Measurements from ENCODE around the gene MARK2. TPM values are rescaled to one million over a fixed set of nuclear protein-coding genes. Genes with fewer than 3 reads are reported as not detected.
A peak's percentile ranks its signal among the peaks of the same experiment; 100 is the strongest.

Gene MARK2
- total and polyA plus RNA-seq, 10 of the 15 experiments (the other 5 are each of a cell fraction or from before 2014, with no cell fraction given) = 0.19 to 29.5 (median 13.2) TPM

DNA sequence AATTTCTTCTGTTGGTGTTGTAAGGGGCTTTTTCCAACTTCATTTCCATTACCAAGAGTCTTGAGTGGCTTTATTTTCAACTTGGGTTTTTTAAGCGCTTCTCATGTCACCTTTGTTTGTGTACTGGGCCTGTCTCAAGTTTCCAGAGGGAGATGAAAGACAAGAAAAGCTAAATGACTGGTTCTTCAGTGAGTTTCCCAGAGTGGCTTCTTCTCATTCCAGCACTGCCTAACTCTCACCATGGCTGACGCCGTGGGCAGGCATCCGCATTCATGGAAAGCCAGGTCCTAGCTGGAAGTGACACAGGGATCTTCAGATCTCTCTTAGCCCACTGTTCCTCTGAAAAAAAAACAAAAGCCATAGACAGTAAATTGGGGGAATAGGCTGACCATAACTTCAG is 28.6 kb downstream of the MARK2 start:
- ChIA-PET CTCF (interaction anchor here (3.2 to 3.7 kb wide), 2 partner anchors 26 to 30 kb away, joined by 13 to 33 read pairs; partner anchors contain the start of gene MARK2), RAD21 (ENCODE audit: unreplicated experiment) (interaction anchor here (1.6 to 2.6 kb wide), 4 partner anchors 24 to 30 kb away, joined by 4 to 10 read pairs (median 7); no protein-coding TSS in a partner anchor), POLR2A (interaction anchor here (0.9 kb wide), 1 partner anchor 9 kb away, joined by 3 read pairs; no protein-coding TSS in a partner anchor), SMC1A (ENCODE audit: uncharacterized antibody, unreplicated experiment) (interaction anchor here (0.6 to 13.9 kb wide), 9 partner anchors 9 to 78 kb away, joined by 3 to 153 read pairs (median 4); partner anchors contain the start of gene MARK2)
- DNase-seq (ENCODE audit: low read depth, low spot score) = no peak
- H3K4me2 ChIP-seq (ENCODE audit: control insufficient read depth, insufficient read depth) = no peak overlapping the region
- no peak for ATAC-seq
- no peak overlapping the region for H2AFZ ChIP-seq (ENCODE audit: control insufficient read depth, low read depth, low read length)
- BruUV-seq (replicated peaks) = TSS peak; percentile 32
- FAIRE-seq = no peak
- TF ChIP-seq FOXK2 (IDR thresholded peaks at IDR 0.05) (no peak), NBN (IDR thresholded peaks at IDR 0.05) (no peak)
- no peaks in the 10 kb centered on the region for H3K9me3 ChIP-seq (replicated peaks; ENCODE audit: control insufficient read depth, insufficient read depth, low read length)
- H3K27ac ChIP-seq (ENCODE audit: control insufficient read depth, insufficient read depth) = no peak overlapping the region
- H4K20me1 ChIP-seq (ENCODE audit: control insufficient read depth, insufficient read depth) = peaks cover 9% of the 10 kb centered on the region; the same call in 1 of the 2 replicates
- peaks cover 3 to 5% of the 10 kb centered on the region in 2 experiments for H3K36me3 ChIP-seq (ENCODE audit: control insufficient read depth in 2 of 2, insufficient read depth in 2 of 2, low read length in 1 of 2)
- in situ Hi-C loops (cut with MboI) (no loop called here), intact Hi-C loops (cut with micrococcal nuclease; ENCODE audit: unreplicated experiment) (no loop called here)
- H3K79me2 ChIP-seq (ENCODE audit: control insufficient read depth, insufficient read depth, low read length) = peaks cover 50% of the 10 kb centered on the region
- WGBS (ENCODE audit: insufficient coverage, insufficient replicate concordance, low lambda C conversion rate, missing lambda C conversion rate) = 100% methylated on average over 4 of the region's 4 CpGs
- no peaks in the 10 kb centered on the region for H3K27me3 ChIP-seq (replicated peaks in 1 of 2; ENCODE audit: control insufficient read depth in 2 of 2, insufficient read depth in 2 of 2, low read length in 1 of 2)
- H3K4me1 ChIP-seq (ENCODE audit: control insufficient read depth, insufficient read depth, low read length) = peaks cover 56% of the 10 kb centered on the region
- no peak overlapping the region for H3K4me3 ChIP-seq
- H3K9ac ChIP-seq (ENCODE audit: control insufficient read depth, insufficient read depth, low read length) = no peak overlapping the region

DNA sequence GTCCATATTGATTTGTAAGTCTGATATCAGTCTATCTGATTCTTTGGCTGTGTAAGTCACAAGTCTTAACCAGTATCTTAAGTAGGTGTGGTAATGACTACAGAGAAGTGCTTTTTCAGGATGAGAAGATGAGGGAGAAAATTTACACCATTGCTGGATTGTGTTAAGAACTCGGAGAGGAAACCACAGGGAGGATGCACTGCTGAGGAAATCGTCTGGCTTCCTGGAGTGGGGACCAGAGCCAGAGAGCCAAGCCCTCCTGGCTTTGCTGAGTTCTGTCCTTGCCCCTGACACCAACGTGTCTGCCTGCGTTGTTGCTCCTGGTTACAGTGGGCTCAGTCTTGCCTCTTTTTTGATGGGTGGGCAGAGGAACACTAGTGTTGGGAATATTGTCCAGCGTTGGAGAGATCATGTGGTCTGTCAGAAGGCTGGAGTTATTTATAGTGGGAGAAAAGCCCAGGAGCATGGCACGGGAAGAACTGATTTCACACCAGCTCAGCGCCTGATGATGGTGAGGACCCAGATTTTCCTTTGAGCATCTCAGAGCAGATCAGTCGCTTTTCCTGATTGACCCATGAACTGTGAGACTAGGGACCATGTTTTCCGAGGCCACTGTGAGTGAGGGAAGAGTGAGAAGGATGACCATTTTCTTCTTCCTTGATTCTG is 29.6 kb downstream of the MARK2 start:
- intact Hi-C loops (cut with micrococcal nuclease; ENCODE audit: unreplicated experiment) = no loop called here
- ATAC-seq = no peak
- Histone ChIP-seq H3K36me3 (ENCODE audit: control insufficient read depth in 2 of 2, insufficient read depth in 2 of 2, low read length in 1 of 2) (peaks cover 1 to 5% of the 10 kb centered on the region in 2 experiments), H3K4me2 (ENCODE audit: control insufficient read depth, insufficient read depth) (no peak overlapping the region), H3K27me3 (replicated peaks in 1 of 2; ENCODE audit: control insufficient read depth in 2 of 2, insufficient read depth in 2 of 2, low read length in 1 of 2) (no peaks in the 10 kb centered on the region), H3K9me3 (replicated peaks; ENCODE audit: control insufficient read depth, insufficient read depth, low read length) (no peaks in the 10 kb centered on the region), H3K79me2 (ENCODE audit: control insufficient read depth, insufficient read depth, low read length) (peaks cover 57% of the 10 kb centered on the region), H2AFZ (ENCODE audit: control insufficient read depth, low read depth, low read length) (no peak overlapping the region), H3K27ac (ENCODE audit: control insufficient read depth, insufficient read depth) (no peak overlapping the region), H3K9ac (ENCODE audit: control insufficient read depth, insufficient read depth, low read length) (no peak overlapping the region), H3K4me1 (ENCODE audit: control insufficient read depth, insufficient read depth, low read length) (peaks cover 56% of the 10 kb centered on the region), H4K20me1 (ENCODE audit: control insufficient read depth, insufficient read depth) (peaks cover 9% of the 10 kb centered on the region; the same call in 1 of the 2 replicates), H3K4me3 (no peak overlapping the region)
- SMC1A ChIA-PET (ENCODE audit: uncharacterized antibody, unreplicated experiment) = interaction anchor here (13.9 kb wide), 1 partner anchor 28 kb away, joined by 153 read pairs; the partner anchor contains the start of gene MARK2
- CTCF ChIA-PET = interaction anchor here (2.3 to 3.4 kb wide), 2 partner anchors 27 to 32 kb away, joined by 7 to 46 read pairs; no protein-coding TSS in a partner anchor
- RAD21 ChIA-PET (ENCODE audit: unreplicated experiment) = interaction anchor here (0.8 to 2.6 kb wide), 4 partner anchors 26 to 30 kb away, joined by 3 to 10 read pairs (median 6); partner anchors contain the start of gene MARK2
- FAIRE-seq = no peak
- POLR2A ChIA-PET = interaction anchor here (0.8 kb wide), 1 partner anchor 18 kb away, joined by 5 read pairs; no protein-coding TSS in a partner anchor
- in situ Hi-C loops (cut with MboI) = no loop called here
- DNase-seq (ENCODE audit: low read depth, low spot score) = no peak
- 79% methylated on average over 9 of the region's 9 CpGs for WGBS (ENCODE audit: insufficient coverage, insufficient replicate concordance, low lambda C conversion rate, missing lambda C conversion rate)
- TF ChIP-seq, protein P1, sequence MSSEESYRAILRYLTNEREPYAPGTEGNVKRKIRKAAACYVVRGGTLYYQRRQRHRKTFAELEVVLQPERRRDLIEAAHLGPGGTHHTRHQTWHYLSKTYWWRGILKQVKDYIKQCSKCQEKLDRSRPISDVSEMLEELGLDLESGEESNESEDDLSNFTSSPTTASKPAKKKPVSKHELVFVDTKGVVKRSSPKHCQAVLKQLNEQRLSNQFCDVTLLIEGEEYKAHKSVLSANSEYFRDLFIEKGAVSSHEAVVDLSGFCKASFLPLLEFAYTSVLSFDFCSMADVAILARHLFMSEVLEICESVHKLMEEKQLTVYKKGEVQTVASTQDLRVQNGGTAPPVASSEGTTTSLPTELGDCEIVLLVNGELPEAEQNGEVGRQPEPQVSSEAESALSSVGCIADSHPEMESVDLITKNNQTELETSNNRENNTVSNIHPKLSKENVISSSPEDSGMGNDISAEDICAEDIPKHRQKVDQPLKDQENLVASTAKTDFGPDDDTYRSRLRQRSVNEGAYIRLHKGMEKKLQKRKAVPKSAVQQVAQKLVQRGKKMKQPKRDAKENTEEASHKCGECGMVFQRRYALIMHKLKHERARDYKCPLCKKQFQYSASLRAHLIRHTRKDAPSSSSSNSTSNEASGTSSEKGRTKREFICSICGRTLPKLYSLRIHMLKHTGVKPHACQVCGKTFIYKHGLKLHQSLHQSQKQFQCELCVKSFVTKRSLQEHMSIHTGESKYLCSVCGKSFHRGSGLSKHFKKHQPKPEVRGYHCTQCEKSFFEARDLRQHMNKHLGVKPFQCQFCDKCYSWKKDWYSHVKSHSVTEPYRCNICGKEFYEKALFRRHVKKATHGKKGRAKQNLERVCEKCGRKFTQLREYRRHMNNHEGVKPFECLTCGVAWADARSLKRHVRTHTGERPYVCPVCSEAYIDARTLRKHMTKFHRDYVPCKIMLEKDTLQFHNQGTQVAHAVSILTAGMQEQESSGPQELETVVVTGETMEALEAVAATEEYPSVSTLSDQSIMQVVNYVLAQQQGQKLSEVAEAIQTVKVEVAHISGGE (CRISPR knock-in tag; IDR thresholded peaks at IDR 0.05) = no peak
- TF ChIP-seq, protein P2, sequence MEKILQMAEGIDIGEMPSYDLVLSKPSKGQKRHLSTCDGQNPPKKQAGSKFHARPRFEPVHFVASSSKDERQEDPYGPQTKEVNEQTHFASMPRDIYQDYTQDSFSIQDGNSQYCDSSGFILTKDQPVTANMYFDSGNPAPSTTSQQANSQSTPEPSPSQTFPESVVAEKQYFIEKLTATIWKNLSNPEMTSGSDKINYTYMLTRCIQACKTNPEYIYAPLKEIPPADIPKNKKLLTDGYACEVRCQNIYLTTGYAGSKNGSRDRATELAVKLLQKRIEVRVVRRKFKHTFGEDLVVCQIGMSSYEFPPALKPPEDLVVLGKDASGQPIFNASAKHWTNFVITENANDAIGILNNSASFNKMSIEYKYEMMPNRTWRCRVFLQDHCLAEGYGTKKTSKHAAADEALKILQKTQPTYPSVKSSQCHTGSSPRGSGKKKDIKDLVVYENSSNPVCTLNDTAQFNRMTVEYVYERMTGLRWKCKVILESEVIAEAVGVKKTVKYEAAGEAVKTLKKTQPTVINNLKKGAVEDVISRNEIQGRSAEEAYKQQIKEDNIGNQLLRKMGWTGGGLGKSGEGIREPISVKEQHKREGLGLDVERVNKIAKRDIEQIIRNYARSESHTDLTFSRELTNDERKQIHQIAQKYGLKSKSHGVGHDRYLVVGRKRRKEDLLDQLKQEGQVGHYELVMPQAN (conservative IDR thresholded peaks at IDR 0.05) = no peak
- TF ChIP-seq NFXL1 (IDR thresholded peaks at IDR 0.05; ENCODE audit: borderline replicate concordance) (no peak), LARP7 (IDR thresholded peaks at IDR 0.05) (no peak)
- TF ChIP-seq, protein P3, sequence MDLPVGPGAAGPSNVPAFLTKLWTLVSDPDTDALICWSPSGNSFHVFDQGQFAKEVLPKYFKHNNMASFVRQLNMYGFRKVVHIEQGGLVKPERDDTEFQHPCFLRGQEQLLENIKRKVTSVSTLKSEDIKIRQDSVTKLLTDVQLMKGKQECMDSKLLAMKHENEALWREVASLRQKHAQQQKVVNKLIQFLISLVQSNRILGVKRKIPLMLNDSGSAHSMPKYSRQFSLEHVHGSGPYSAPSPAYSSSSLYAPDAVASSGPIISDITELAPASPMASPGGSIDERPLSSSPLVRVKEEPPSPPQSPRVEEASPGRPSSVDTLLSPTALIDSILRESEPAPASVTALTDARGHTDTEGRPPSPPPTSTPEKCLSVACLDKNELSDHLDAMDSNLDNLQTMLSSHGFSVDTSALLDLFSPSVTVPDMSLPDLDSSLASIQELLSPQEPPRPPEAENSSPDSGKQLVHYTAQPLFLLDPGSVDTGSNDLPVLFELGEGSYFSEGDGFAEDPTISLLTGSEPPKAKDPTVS (IDR thresholded peaks at IDR 0.05; ENCODE audit: low read depth, low read length) = no peak
- BruUV-seq (replicated peaks) = no TSS peak

Measured in GM12878 (cell line).